WTC11 (cell line): ENCODE data around the gene DNAJB5. TPM values are rescaled to one million over a fixed set of nuclear protein-coding genes. Genes with fewer than 3 reads are reported as not detected.

Source experiments
- ATAC-seq: fragments of 200-7000 bp; cut with Tn5 transposase; 2 replicates; pipeline ENCODE4 v1.10.0; 2021; ENCODE audit warnings: mild to moderate bottlenecking, moderate library complexity
- CTCF ChIA-PET: fragments of 300-600 bp; sonication (Branson Sonifier 250); formaldehyde crosslinking; loops from one replicate; lab custom pipeline; 2021; ENCODE audit warnings: antibody characterized with exemption; lab: Charles Lee
- POLR2A ChIA-PET: fragments of 350-600 bp; sonication (Branson Sonifier 250); formaldehyde crosslinking; loops from one replicate; lab custom pipeline; 2021; ENCODE audit warnings: antibody characterized with exemption; lab: Charles Lee
- DNase-seq: peaks from one replicate; pipeline ENCODE4 v3.0.0; 2021; ENCODE audit warnings: low spot score
- H3K27ac Mint-ChIP-seq: 2 replicates; pipeline ENCODE4 v1.8.0; 2021; ENCODE audit warnings: mixed read lengths
- H3K27me3 Mint-ChIP-seq: 2 replicates; pipeline ENCODE4 v1.8.0; 2021; ENCODE audit warnings: low read depth, mild to moderate bottlenecking, moderate library complexity, mixed read lengths
- H3K36me3 Mint-ChIP-seq: 2 replicates; pipeline ENCODE4 v1.8.0; 2021; ENCODE audit warnings: mixed read lengths
- H3K4me1 Mint-ChIP-seq: 2 replicates; pipeline ENCODE4 v1.8.0; 2022; ENCODE audit warnings: mixed read lengths
- H3K4me3 Mint-ChIP-seq: 2 replicates; pipeline ENCODE4 v1.8.0; 2021; ENCODE audit warnings: mild to moderate bottlenecking, moderate library complexity, mixed read lengths
- H3K9me3 Mint-ChIP-seq: 2 replicates; pipeline ENCODE4 v1.8.0; 2021; ENCODE audit warnings: mixed read lengths
- CBFB ChIP-seq: sonication (generic); formaldehyde crosslinking; IDR thresholded peaks from 2 replicates; pipeline ENCODE4 v1.8.1; 2022; ENCODE audit warnings: mild to moderate bottlenecking, low read depth, missing genetic modification reagents
- CREM ChIP-seq: sonication (generic); formaldehyde crosslinking; IDR thresholded peaks from 2 replicates; pipeline ENCODE4 v1.8.1; 2022; ENCODE audit warnings: mild to moderate bottlenecking, missing genetic modification reagents, moderate library complexity
- FOXJ3 ChIP-seq: sonication (generic); formaldehyde crosslinking; IDR thresholded peaks from 2 replicates; pipeline ENCODE4 v1.9.0; 2021; ENCODE audit warnings: missing genetic modification reagents, mild to moderate bottlenecking, borderline replicate concordance
- FOXK1 ChIP-seq: sonication (generic); formaldehyde crosslinking; IDR thresholded peaks from 2 replicates; pipeline ENCODE4 v1.8.0; 2022; ENCODE audit warnings: mild to moderate bottlenecking, moderate library complexity, missing genetic modification reagents
- GABPB1 ChIP-seq: sonication (generic); formaldehyde crosslinking; IDR thresholded peaks from 2 replicates; pipeline ENCODE4 v1.8.1; 2023; ENCODE audit warnings: mild to moderate bottlenecking, missing genetic modification reagents
- IRF2 ChIP-seq: sonication (generic); formaldehyde crosslinking; IDR thresholded peaks from 2 replicates; pipeline ENCODE4 v1.8.0; 2022; ENCODE audit warnings: low read depth, missing genetic modification reagents, borderline replicate concordance
- KAT7 ChIP-seq: sonication (generic); formaldehyde crosslinking; IDR thresholded peaks from 2 replicates; pipeline ENCODE4 v1.8.1; 2023; ENCODE audit warnings: missing genetic modification reagents, mild to moderate bottlenecking, borderline replicate concordance
- MLX ChIP-seq: sonication (generic); formaldehyde crosslinking; IDR thresholded peaks from 2 replicates; pipeline ENCODE4 v1.8.1; 2023; ENCODE audit warnings: mild to moderate bottlenecking, missing genetic modification reagents, moderate library complexity
- MYBL2 ChIP-seq: sonication (generic); formaldehyde crosslinking; IDR thresholded peaks from 2 replicates; pipeline ENCODE4 v1.8.1; 2023; ENCODE audit warnings: mild to moderate bottlenecking, moderate library complexity, missing genetic modification reagents
- NR1H2 ChIP-seq: sonication (generic); formaldehyde crosslinking; IDR thresholded peaks from 2 replicates; pipeline ENCODE4 v1.9.0; 2021; ENCODE audit warnings: mild to moderate bottlenecking, moderate library complexity, missing genetic modification reagents
- RELA ChIP-seq: sonication (generic); formaldehyde crosslinking; IDR thresholded peaks from 2 replicates; pipeline ENCODE4 v1.8.1; 2022; ENCODE audit warnings: missing genetic modification reagents, mild to moderate bottlenecking, borderline replicate concordance
- RORB ChIP-seq: fragments of 250-450 bp; sonication (Bioruptor Pico); IDR thresholded peaks from 2 replicates; pipeline ENCODE4 v1.9.0; 2021; ENCODE audit warnings: mild to moderate bottlenecking
- TEAD1 ChIP-seq: sonication (generic); formaldehyde crosslinking; IDR thresholded peaks from 2 replicates; pipeline ENCODE4 v1.8.0; 2022; ENCODE audit warnings: mild to moderate bottlenecking, missing genetic modification reagents
- TP53 ChIP-seq: sonication (generic); formaldehyde crosslinking; IDR thresholded peaks from 2 replicates; pipeline ENCODE4 v1.8.1; 2023; ENCODE audit warnings: mild to moderate bottlenecking, missing genetic modification reagents
- ZNF281 ChIP-seq: sonication (generic); formaldehyde crosslinking; IDR thresholded peaks from 2 replicates; pipeline ENCODE4 v1.8.0; 2023; ENCODE audit warnings: mild to moderate bottlenecking, missing genetic modification reagents
- total RNA-seq: library from RNA; stranded (reverse); gene quantifications from 3 replicates; pipeline ENCODE4 v1.2.3, GENCODE V29; 2021
- TF ChIP-seq, protein P1 (sequence below): sonication (generic); formaldehyde crosslinking; IDR thresholded peaks from 2 replicates; pipeline ENCODE4 v1.8.0; 2022; ENCODE audit warnings: mild to moderate bottlenecking, missing genetic modification reagents
- TF ChIP-seq, protein P2 (sequence below): sonication (generic); formaldehyde crosslinking; IDR thresholded peaks from 2 replicates; pipeline ENCODE4 v1.8.1; 2022; ENCODE audit warnings: mild to moderate bottlenecking, missing genetic modification reagents, moderate library complexity, borderline replicate concordance
- TF ChIP-seq, protein P3 (sequence below): fragments of 250-450 bp; sonication (Bioruptor Pico); IDR thresholded peaks from 2 replicates; pipeline ENCODE4 v1.9.0; 2021; ENCODE audit warnings: mild to moderate bottlenecking
- TF ChIP-seq, protein P4 (sequence below): sonication (generic); formaldehyde crosslinking; IDR thresholded peaks from 2 replicates; pipeline ENCODE4 v1.8.0; 2023; ENCODE audit warnings: missing genetic modification reagents

DNAJB5 gene
- total RNA-seq, 1 experiment from 2014 or later: 30.0 TPM

GRCh38 chr9:34987160-34987901 lies 2.2 kb upstream of the DNAJB5 start:
- Mint-ChIP-seq H3K4me1 (peaks cover 42% of the 10 kb centered on the region), H3K9me3 (no peaks in the 10 kb centered on the region), H3K36me3 (no peaks in the 10 kb centered on the region)
- TF ChIP-seq CREM (CRISPR knock-in tag): no peak
- TF ChIP-seq, protein P1, sequence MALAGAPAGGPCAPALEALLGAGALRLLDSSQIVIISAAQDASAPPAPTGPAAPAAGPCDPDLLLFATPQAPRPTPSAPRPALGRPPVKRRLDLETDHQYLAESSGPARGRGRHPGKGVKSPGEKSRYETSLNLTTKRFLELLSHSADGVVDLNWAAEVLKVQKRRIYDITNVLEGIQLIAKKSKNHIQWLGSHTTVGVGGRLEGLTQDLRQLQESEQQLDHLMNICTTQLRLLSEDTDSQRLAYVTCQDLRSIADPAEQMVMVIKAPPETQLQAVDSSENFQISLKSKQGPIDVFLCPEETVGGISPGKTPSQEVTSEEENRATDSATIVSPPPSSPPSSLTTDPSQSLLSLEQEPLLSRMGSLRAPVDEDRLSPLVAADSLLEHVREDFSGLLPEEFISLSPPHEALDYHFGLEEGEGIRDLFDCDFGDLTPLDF: no peak
- no peak for TF ChIP-seq ZNF281 (CRISPR knock-in tag)
- no peak for TF ChIP-seq NR1H2
- TF ChIP-seq TEAD1 (CRISPR knock-in tag): no peak
- TF ChIP-seq RELA: no peak
- no peak for TF ChIP-seq IRF2 (CRISPR knock-in tag)
- no peak for TF ChIP-seq KAT7 (CRISPR knock-in tag)
- no peak for TF ChIP-seq FOXJ3 (CRISPR knock-in tag)
- TF ChIP-seq TP53 (CRISPR knock-in tag): no peak
- TF ChIP-seq, protein P2, sequence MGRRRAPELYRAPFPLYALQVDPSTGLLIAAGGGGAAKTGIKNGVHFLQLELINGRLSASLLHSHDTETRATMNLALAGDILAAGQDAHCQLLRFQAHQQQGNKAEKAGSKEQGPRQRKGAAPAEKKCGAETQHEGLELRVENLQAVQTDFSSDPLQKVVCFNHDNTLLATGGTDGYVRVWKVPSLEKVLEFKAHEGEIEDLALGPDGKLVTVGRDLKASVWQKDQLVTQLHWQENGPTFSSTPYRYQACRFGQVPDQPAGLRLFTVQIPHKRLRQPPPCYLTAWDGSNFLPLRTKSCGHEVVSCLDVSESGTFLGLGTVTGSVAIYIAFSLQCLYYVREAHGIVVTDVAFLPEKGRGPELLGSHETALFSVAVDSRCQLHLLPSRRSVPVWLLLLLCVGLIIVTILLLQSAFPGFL (CRISPR knock-in tag): no peak
- TF ChIP-seq GABPB1 (CRISPR knock-in tag): no peak
- TF ChIP-seq FOXK1 (CRISPR knock-in tag): no peak
- TF ChIP-seq CBFB: no peak
- TF ChIP-seq MYBL2 (CRISPR knock-in tag): no peak
- TF ChIP-seq, protein P3, sequence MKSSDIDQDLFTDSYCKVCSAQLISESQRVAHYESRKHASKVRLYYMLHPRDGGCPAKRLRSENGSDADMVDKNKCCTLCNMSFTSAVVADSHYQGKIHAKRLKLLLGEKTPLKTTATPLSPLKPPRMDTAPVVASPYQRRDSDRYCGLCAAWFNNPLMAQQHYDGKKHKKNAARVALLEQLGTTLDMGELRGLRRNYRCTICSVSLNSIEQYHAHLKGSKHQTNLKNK: no peak
- TF ChIP-seq MLX (CRISPR knock-in tag): no peak
- TF ChIP-seq, protein P4, sequence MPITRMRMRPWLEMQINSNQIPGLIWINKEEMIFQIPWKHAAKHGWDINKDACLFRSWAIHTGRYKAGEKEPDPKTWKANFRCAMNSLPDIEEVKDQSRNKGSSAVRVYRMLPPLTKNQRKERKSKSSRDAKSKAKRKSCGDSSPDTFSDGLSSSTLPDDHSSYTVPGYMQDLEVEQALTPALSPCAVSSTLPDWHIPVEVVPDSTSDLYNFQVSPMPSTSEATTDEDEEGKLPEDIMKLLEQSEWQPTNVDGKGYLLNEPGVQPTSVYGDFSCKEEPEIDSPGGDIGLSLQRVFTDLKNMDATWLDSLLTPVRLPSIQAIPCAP (CRISPR knock-in tag): no peak
- no peak for TF ChIP-seq RORB (CRISPR knock-in tag)
- TF ChIP-seq, all 79 proteins: peak for 0
- DNase-seq (no peak), ATAC-seq (no peak)
- ChIA-PET CTCF (interaction anchor here (10.1 kb wide), 1 partner anchor 90 kb away, joined by 183 read pairs; a partner anchor contains a TSS), POLR2A (interaction anchor here (3.4 kb wide), 1 partner anchor 92 kb away, joined by 9 read pairs; the partner anchor contains the start of gene FANCG)
- Mint-ChIP-seq H3K27ac (no peak overlapping the region), H3K4me3 (no peak overlapping the region), H3K27me3 (peaks cover 4% of the 10 kb centered on the region)
